LNCaP clone FGC (cell line): ENCODE results near the gene RIPPLY2.

Source experiments
- DNase-seq: peaks from one replicate; pipeline ENCODE4 v3.0.0-alpha.2; 2011; ENCODE audit warnings: low read depth
- H3K4me3 ChIP-seq: 2 replicates; pipeline ENCODE4 v1.5.1; 2011; ENCODE audit warnings: mild to moderate bottlenecking, low read depth, low read length, control low read depth
- TF ChIP-seq, protein P1 (sequence below): IDR thresholded peaks from 2 replicates; pipeline ENCODE4 v1.5.1; 2012; ENCODE audit warnings: mild to moderate bottlenecking; ENCODE audit not compliant: control insufficient read depth, insufficient read depth; ENCODE audit errors: extremely low read depth

RIPPLY2 gene

DNA sequence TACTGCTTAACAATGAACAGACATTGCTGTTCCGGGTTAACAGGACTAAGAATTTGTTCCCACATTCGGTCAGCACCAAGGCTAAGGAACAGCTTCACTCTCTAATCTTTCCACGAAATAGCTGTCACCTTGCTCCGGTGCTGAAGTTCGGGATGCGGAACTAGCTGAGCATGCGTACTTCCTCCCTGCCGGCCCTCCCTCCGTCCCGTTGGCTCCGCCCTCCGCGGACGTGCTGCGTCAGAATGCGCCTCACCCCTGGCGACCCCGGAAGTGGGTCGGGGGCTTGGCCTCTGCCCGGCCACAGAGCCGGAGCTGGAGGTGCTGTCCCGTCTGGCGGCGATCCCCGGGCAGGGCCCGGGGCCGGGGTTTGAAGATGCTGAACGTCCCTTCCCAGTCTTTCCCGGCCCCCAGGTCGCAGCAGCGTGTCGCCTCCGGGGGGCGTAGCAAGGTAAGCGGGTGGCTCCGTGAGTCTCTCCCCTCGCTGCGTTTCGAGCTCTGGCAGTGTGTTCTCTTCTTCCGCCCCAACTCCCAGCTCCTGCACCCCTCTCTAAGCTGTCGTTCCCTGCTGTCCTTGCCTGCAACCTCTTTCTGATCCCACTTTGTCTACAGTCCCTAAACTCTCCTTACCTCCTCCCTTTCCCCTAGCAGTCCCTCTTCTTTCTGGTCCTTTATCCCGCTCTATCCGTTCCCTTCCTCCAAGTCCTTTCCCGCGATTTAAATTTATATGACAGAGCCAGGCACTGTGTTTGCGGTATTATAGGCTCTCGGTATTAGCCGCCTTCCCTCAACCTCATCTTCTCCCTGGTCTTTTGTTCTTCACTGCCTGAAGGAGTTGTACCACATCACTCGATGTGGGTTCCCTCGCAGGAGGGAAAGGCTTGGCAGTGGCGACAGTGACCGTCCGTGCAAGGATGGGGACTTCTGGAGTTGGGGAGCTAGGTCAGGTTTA is 6.5 kb downstream of the RIPPLY2 start, which contains the start of gene CYB5R4:
CYB5R4 (plus strand) TSS at position 280 of the 949 bp plus-strand sequence; CDS start at position 374, 94 bp downstream.
- TF ChIP-seq, protein P1, sequence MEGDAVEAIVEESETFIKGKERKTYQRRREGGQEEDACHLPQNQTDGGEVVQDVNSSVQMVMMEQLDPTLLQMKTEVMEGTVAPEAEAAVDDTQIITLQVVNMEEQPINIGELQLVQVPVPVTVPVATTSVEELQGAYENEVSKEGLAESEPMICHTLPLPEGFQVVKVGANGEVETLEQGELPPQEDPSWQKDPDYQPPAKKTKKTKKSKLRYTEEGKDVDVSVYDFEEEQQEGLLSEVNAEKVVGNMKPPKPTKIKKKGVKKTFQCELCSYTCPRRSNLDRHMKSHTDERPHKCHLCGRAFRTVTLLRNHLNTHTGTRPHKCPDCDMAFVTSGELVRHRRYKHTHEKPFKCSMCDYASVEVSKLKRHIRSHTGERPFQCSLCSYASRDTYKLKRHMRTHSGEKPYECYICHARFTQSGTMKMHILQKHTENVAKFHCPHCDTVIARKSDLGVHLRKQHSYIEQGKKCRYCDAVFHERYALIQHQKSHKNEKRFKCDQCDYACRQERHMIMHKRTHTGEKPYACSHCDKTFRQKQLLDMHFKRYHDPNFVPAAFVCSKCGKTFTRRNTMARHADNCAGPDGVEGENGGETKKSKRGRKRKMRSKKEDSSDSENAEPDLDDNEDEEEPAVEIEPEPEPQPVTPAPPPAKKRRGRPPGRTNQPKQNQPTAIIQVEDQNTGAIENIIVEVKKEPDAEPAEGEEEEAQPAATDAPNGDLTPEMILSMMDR, result peak; percentile 23
- peak within 1 kb of the TSS; percentile 91 for H3K4me3 ChIP-seq
- peak; percentile 89 for DNase-seq

- TF ChIP-seq, protein P1, result no peak
- H3K4me3 ChIP-seq, result peak overlapping the region; percentile 91
- DNase-seq, result no peak
Measured at GRCh38 chr6:83860359-83860755, 7.2 kb downstream of the RIPPLY2 start.

DNA sequence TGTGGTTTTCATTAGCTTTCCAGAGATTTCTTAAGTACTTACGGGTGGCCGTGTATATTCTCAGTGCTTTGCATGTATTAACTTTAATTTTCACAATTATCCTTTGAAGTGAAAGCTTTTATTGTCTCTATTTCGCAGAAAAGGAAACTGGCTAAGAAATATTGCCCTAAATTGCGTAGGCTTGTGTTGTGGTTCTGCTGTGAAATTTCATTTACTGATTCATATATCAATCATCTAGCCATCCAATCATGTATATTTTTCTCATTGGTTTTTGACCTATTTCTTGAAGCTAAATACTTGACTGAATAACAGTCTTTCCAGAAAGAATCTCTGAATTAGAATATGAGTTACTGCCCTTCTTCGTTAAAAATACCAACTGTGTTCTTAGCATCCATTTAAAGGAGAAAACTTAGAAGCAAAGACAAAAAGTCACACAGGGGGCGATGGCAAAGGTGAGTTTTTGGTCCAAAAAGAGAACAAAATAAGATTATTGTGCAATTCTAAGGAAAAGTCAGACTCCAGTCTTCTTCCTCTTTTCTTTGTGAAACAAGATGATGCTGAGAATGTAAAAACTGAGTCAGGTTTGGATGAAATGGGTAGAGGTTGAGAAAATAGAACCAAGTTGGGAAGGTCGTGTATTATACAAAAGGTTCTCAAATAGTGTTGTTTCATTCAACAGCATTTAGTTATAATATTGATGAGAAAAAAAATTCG is 7.8 kb downstream of the RIPPLY2 start:
- TF ChIP-seq, protein P1, result no peak
- H3K4me3 ChIP-seq, result no peak overlapping the region
- no peak for DNase-seq

DNA sequence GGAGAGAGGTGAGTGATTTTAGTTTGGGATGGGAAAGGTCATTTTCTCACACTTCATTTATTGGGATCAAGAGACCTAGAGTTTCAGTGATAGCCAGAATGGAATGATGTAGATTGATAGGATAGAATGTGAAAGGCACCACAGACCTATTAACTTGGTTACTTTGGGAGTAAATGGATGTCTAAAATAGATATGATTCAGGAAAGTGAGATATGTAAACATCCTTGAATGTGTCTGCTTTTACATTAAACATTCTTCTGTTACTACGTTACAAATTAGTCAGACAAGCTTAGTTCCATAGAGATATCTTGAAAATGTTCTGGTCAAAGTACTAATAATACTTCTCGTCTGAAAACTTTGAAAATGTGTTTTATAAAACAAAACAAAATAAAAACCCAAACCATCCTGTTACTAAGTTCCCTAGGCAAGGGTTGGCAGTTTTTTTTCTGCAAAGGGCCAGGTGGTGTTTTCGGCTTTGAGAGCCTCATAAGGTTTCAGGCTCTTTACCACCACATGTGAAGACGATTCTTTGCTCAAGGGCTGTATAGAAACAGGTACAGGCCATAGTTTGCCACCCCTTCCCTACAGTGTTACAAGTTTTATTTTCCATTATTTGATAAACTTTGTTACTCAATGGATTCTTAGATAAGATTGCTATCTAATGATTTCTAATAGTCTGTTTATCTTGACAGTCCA is 9.8 kb downstream of the RIPPLY2 start:
- no peak overlapping the region for H3K4me3 ChIP-seq
- TF ChIP-seq, protein P1, result no peak
- no peak for DNase-seq

DNA sequence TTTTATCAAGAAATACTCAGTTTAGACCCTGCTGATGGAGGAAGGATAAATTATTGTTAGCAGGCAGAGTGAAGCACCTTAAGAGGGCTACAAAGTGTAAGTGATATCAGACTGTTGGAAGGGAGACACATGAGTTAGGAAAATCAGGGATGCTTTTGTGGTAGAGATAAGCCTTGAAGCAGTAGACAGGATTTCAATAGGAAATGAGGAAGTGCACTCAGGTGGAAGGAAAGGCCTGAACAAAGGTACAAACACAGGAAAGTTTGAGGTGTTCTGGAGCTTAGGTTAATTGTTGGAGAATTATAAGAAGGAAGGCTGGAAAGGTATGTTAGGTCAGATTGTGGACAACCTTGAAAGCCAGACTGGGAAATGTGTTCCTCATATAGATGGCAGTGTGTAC is 13.9 kb downstream of the RIPPLY2 start:
- DNase-seq, result no peak
- H3K4me3 ChIP-seq, result no peak overlapping the region
- TF ChIP-seq, protein P1, result no peak

DNA sequence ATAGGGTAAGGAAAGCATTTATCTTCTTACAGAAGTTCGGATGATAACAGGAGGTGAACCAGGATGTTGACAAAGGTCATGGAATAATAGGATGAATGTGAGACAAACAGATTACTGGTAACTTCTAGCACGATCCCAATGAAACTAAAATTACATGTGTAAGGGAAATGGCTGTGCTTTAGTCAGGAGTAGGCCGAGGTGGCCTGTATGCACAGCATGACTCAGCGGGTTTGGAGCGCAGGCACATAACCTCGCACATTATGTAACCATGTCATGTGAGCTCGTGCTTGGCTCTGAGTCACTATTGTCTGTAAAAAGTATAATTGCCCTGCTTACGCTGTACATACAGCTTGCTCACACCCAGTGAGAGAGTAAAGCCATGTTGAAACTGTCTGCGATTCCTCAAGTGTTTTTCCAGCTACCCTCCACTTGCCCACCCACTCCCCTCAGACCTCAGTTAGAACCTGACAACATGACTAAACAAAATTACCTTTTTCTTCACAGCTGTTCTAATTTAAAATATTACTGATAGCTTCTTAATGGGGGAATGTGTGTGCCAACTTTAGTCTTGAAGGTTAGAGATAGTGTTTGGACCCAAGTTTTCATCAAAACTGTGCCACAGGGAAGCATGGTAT is 14.5 kb downstream of the RIPPLY2 start:
- TF ChIP-seq, protein P1, result no peak
- no peak for DNase-seq
- no peak overlapping the region for H3K4me3 ChIP-seq
